Raji (cell line): ENCODE data around the gene SPINK13.

ENCODE experiments used
- POLR2A ChIP-seq: IDR thresholded peaks from 2 replicates; pipeline ENCODE4 v1.6.1; 2011; ENCODE audit warnings: low read depth, low read length, control low read depth; ENCODE audit not compliant: insufficient read depth

Gene SPINK13

GRCh38 chr5:148309746-148310145, 41.2 kb downstream of the SPINK13 start:
- no peak for TF ChIP-seq POLR2A

GRCh38 chr5:148311484-148311883, 42.9 kb downstream of the SPINK13 start:
- no peak for TF ChIP-seq POLR2A

- no peak for TF ChIP-seq POLR2A
Measured at GRCh38 chr5:148312153-148312552, 43.6 kb downstream of the SPINK13 start, which contains the start of gene SPINK7. Gene SPINK7 (plus strand): TSS chr5:148312423. CDS start chr5:148312484, 61 bp downstream.

- TF ChIP-seq POLR2A, result no peak
Measured at GRCh38 chr5:148314187-148314586, 45.6 kb downstream of the SPINK13 start.

GRCh38 chr5:148314731-148315130, 46.1 kb downstream of the SPINK13 start:
- no peak for TF ChIP-seq POLR2A

GRCh38 chr5:148333262-148333849, 64.8 kb downstream of the SPINK13 start:
- no peak for TF ChIP-seq POLR2A

- TF ChIP-seq POLR2A, result no peak
Measured at GRCh38 chr5:148335259-148335658, 66.7 kb downstream of the SPINK13 start, which contains the start of gene SPINK9. Gene SPINK9 (plus strand): TSS chr5:148335559. CDS start chr5:148335614, 55 bp downstream.
